ENCODE measurements around the gene BCKDK. TPM values are rescaled to one million over a fixed set of nuclear protein-coding genes. Genes with fewer than 3 reads are reported as not detected.

Gene BCKDK
- total and polyA plus RNA-seq, 2 donors (not counting 3 experiments of a cell fraction or from before 2014, with no cell fraction given): 57.8 to 78.3 TPM

GRCh38 chr16:31145398-31145990 is 37.3 kb downstream of the BCKDK start:
- no peak overlapping the region for H2AFZ ChIP-seq (ENCODE audit: low read depth, low read length)
- no peaks in the 10 kb centered on the region for H3K36me3 ChIP-seq (ENCODE audit: control insufficient read depth in 2 of 2, extremely low read depth in 1 of 2, insufficient read depth in 2 of 2, low read length in 2 of 2)
- H3K4me1 ChIP-seq (ENCODE audit: control insufficient read depth, extremely low read depth, insufficient read depth, low read length): peaks cover 5% of the 10 kb centered on the region
- TF ChIP-seq, protein P1, sequence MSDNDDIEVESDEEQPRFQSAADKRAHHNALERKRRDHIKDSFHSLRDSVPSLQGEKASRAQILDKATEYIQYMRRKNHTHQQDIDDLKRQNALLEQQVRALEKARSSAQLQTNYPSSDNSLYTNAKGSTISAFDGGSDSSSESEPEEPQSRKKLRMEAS (IDR thresholded peaks at IDR 0.05; ENCODE audit: insufficient read depth, insufficient read length): no peak
- TF ChIP-seq GATA2 (IDR thresholded peaks at IDR 0.05; ENCODE audit: insufficient read depth, insufficient read length, low read depth, low read length) (no peak), EZH2 (IDR thresholded peaks at IDR 0.05; ENCODE audit: borderline replicate concordance, low read depth, low read length, severe bottlenecking) (no peak), FOS (IDR thresholded peaks at IDR 0.05; ENCODE audit: borderline replicate concordance, insufficient read depth, low read length) (no peak), POLR2AphosphoS5 (IDR thresholded peaks at IDR 0.05; ENCODE audit: insufficient read depth, low read depth, low read length) (no peak), POLR2A (IDR thresholded peaks at IDR 0.05; ENCODE audit: low read depth, low read length) (no peak), JUN (IDR thresholded peaks at IDR 0.05; ENCODE audit: borderline replicate concordance, insufficient read depth, insufficient read length, low read depth) (no peak), MYC (IDR thresholded peaks at IDR 0.05; ENCODE audit: low read depth, low read length) (no peak)
- TF ChIP-seq, protein P2, sequence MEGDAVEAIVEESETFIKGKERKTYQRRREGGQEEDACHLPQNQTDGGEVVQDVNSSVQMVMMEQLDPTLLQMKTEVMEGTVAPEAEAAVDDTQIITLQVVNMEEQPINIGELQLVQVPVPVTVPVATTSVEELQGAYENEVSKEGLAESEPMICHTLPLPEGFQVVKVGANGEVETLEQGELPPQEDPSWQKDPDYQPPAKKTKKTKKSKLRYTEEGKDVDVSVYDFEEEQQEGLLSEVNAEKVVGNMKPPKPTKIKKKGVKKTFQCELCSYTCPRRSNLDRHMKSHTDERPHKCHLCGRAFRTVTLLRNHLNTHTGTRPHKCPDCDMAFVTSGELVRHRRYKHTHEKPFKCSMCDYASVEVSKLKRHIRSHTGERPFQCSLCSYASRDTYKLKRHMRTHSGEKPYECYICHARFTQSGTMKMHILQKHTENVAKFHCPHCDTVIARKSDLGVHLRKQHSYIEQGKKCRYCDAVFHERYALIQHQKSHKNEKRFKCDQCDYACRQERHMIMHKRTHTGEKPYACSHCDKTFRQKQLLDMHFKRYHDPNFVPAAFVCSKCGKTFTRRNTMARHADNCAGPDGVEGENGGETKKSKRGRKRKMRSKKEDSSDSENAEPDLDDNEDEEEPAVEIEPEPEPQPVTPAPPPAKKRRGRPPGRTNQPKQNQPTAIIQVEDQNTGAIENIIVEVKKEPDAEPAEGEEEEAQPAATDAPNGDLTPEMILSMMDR (IDR thresholded peaks at IDR 0.05; ENCODE audit: extremely low read depth in 1 of 2, insufficient read depth in 1 of 2, low read depth in 1 of 2, low read length in 2 of 2): no peak
- DNase-seq (ENCODE audit: low read depth, low spot score): no peak
- CTCF ChIA-PET: no interaction called here
- FAIRE-seq: no peak
- POLR2A ChIA-PET: no interaction called here
- H3K79me2 ChIP-seq (ENCODE audit: control insufficient read depth, insufficient read depth, low read length): no peaks in the 10 kb centered on the region
- H3K4me3 ChIP-seq (replicated peaks in 1 of 3; ENCODE audit: insufficient read depth in 1 of 3, low read depth in 1 of 3, low read length in 3 of 3): no peak overlapping the region
- intact Hi-C loops (cut with micrococcal nuclease): no loop called here
- no peak overlapping the region for H3K27ac ChIP-seq (ENCODE audit: insufficient read depth, low read depth, low read length)
- dilution Hi-C loops (cut with MboI; ENCODE audit: extremely low pct_ligation_motif_present, low sequenced_read_pairs): no loop called here
- H4K20me1 ChIP-seq (replicated peaks; ENCODE audit: control insufficient read depth, extremely low read depth, insufficient read depth, low read length): no peaks in the 10 kb centered on the region
- peaks cover 15 to 25% of the 10 kb centered on the region in 2 experiments for H3K27me3 ChIP-seq (ENCODE audit: control insufficient read depth in 2 of 2, insufficient read depth in 2 of 2, low read length in 2 of 2)
- no peak overlapping the region for H3K9ac ChIP-seq (replicated peaks; ENCODE audit: extremely low read depth, insufficient read depth, low read length)
- H3K4me2 ChIP-seq (ENCODE audit: insufficient read depth, low read length): no peak overlapping the region
- BruUV-seq (replicated peaks): no TSS peak
- no peaks in the 10 kb centered on the region for H3K9me1 ChIP-seq (replicated peaks; ENCODE audit: control insufficient read depth, extremely low read depth, insufficient read depth, low read length)
- H3K9me3 ChIP-seq (replicated peaks; ENCODE audit: control insufficient read depth, insufficient read depth, low read length): no peaks in the 10 kb centered on the region

All from endothelial cell of umbilical vein (primary cell).